Activated CD8-positive, alpha-beta T cell treated with anti-CD3 and anti-CD28 coated beads for 36 hours (primary cell): ENCODE measurements around the gene ARHGAP9. TPM values are rescaled to one million over a fixed set of nuclear protein-coding genes. Genes with fewer than 3 reads are reported as not detected.

ENCODE experiments used
- ATAC-seq: fragments of 200-7000 bp; cut with Tn5 transposase; one replicate; pipeline ENCODE4 v1.10.0; 2021; ENCODE audit warnings: mild to moderate bottlenecking, moderate library complexity
- CTCF ChIA-PET: fragments of 350-600 bp; sonication (Branson Sonifier 250); formaldehyde crosslinking; loops from one replicate; lab custom pipeline; 2021; ENCODE audit warnings: antibody characterized with exemption; lab: Charles Lee
- POLR2A ChIA-PET: fragments of 350-600 bp; sonication (Branson Sonifier 250); formaldehyde crosslinking; loops from one replicate; lab custom pipeline; 2021; ENCODE audit warnings: antibody characterized with exemption; lab: Charles Lee
- DNase-seq: peaks from one replicate; pipeline ENCODE4 v3.0.0-alpha.2; 2020
- H3K27ac Mint-ChIP-seq: one replicate; pipeline ENCODE4 v1.8.0; 2021; ENCODE audit warnings: mild to moderate bottlenecking, mixed read lengths
- H3K27me3 Mint-ChIP-seq: one replicate; pipeline ENCODE4 v1.8.0; 2021; ENCODE audit warnings: mixed read lengths
- H3K36me3 Mint-ChIP-seq: one replicate; pipeline ENCODE4 v1.8.0; 2021; ENCODE audit warnings: low read depth, mixed read lengths
- H3K4me1 Mint-ChIP-seq: one replicate; pipeline ENCODE4 v1.8.0; 2021; ENCODE audit warnings: low read depth, mixed read lengths
- H3K4me3 Mint-ChIP-seq: one replicate; pipeline ENCODE4 v1.8.0; 2021; ENCODE audit warnings: mild to moderate bottlenecking, moderate library complexity, mixed read lengths
- H3K9me3 Mint-ChIP-seq: one replicate; pipeline ENCODE4 v1.8.0; 2021; ENCODE audit warnings: mixed read lengths
- CTCF ChIP-seq: fragments of 200-600 bp; IDR thresholded peaks from one replicate; pipeline ENCODE4 v1.8.0; 2022; ENCODE audit warnings: antibody characterized with exemption, mild to moderate bottlenecking
- intact Hi-C: fragments of 100-400 bp; cut with micrococcal nuclease; formaldehyde crosslinking; loops from one replicate; pipeline ENCODE4 v1.10.0; 2022
- total RNA-seq, 2 experiments: library from RNA; stranded (reverse); gene quantifications; one replicate each; pipeline ENCODE4 v1.2.3, GENCODE V29; 2021

ARHGAP9 gene
- total RNA-seq, 2 experiments from 2014 or later = 125 to 128 TPM

- no peak for TF ChIP-seq CTCF
- ATAC-seq = no peak
- no peak for DNase-seq
- intact Hi-C loops = no loop called here
- Mint-ChIP-seq H3K36me3 (peaks cover 47% of the 10 kb centered on the region), H3K9me3 (no peaks in the 10 kb centered on the region), H3K4me1 (peaks cover 27% of the 10 kb centered on the region), H3K4me3 (no peak overlapping the region), H3K27ac (no peak overlapping the region), H3K27me3 (no peaks in the 10 kb centered on the region)
- CTCF ChIA-PET = interaction anchor here (1.0 to 1.9 kb wide), 4 partner anchors 9 to 232 kb away, joined by 3 to 11 read pairs (median 4); partner anchors contain the start of gene INHBE
- POLR2A ChIA-PET = interaction anchor here (1.0 to 1.6 kb wide), 5 partner anchors 9 to 48 kb away, joined by 3 to 8 read pairs (median 4); no protein-coding TSS in a partner anchor
These were observed 8.6 kb downstream of the ARHGAP9 start for GRCh38 chr12:57470970-57471656.

DNA sequence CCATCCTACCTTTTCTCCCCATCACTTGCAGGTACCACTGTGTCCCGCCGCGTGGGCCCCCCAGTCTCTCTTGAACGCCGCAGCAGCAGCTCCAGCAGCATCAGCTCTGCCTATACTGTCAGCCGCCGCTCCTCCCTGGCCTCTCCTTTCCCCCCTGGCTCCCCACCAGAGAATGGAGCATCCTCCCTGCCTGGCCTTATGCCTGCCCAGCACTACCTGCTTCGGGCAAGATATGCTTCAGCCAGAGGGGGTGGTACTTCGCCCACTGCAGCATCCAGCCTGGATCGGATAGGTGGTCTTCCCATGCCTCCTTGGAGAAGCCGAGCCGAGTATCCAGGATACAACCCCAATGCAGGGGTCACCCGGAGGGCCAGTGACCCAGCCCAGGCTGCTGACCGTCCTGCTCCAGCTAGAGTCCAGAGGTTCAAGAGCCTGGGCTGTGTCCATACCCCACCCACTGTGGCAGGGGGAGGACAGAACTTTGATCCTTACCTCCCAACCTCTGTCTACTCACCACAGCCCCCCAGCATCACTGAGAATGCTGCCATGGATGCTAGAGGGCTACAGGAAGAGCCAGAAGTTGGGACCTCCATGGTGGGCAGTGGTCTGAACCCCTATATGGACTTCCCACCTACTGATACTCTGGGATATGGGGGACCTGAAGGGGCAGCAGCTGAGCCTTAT is 9.2 kb downstream of the ARHGAP9 start:
- H3K9me3 Mint-ChIP-seq = no peaks in the 10 kb centered on the region
- peaks cover 27% of the 10 kb centered on the region for H3K4me1 Mint-ChIP-seq
- H3K27ac Mint-ChIP-seq = no peak overlapping the region
- ChIA-PET CTCF (interaction anchor here (1.3 to 2.2 kb wide), 4 partner anchors 8 to 231 kb away, joined by 3 to 11 read pairs (median 6); partner anchors contain the start of gene GLI1), POLR2A (interaction anchor here (0.6 to 1.5 kb wide), 3 partner anchors 10 to 48 kb away, joined by 3 to 4 read pairs (median 3); no protein-coding TSS in a partner anchor)
- peaks cover 42% of the 10 kb centered on the region for H3K36me3 Mint-ChIP-seq
- intact Hi-C loops = no loop called here
- no peak overlapping the region for H3K4me3 Mint-ChIP-seq
- DNase-seq = no peak
- H3K27me3 Mint-ChIP-seq = no peaks in the 10 kb centered on the region
- ATAC-seq = no peak
- TF ChIP-seq CTCF = no peak

- Mint-ChIP-seq H3K36me3 (peaks cover 38% of the 10 kb centered on the region), H3K9me3 (no peaks in the 10 kb centered on the region), H3K4me1 (peaks cover 22% of the 10 kb centered on the region), H3K27me3 (no peaks in the 10 kb centered on the region), H3K4me3 (no peak overlapping the region), H3K27ac (no peak overlapping the region)
- ATAC-seq (no peak), DNase-seq (no peak)
- intact Hi-C loops = no loop called here
- POLR2A ChIA-PET = interaction anchor here (0.6 to 1.5 kb wide), 4 partner anchors 9 to 11 kb away, joined by 3 to 4 read pairs (median 3); no protein-coding TSS in a partner anchor
- CTCF ChIA-PET = interaction anchor here (0.5 to 2.2 kb wide), 4 partner anchors 11 to 204 kb away, joined by 3 to 7 read pairs (median 4); partner anchors contain the start of gene GLI1
- TF ChIP-seq CTCF = no peak
These were observed 10.1 kb downstream of the ARHGAP9 start for GRCh38 chr12:57469296-57470164.

GRCh38 chr12:57467915-57468314 is 11.8 kb downstream of the ARHGAP9 start:
- no peaks in the 10 kb centered on the region for H3K9me3 Mint-ChIP-seq
- TF ChIP-seq CTCF = no peak
- no peak overlapping the region for H3K4me3 Mint-ChIP-seq
- H3K27me3 Mint-ChIP-seq = no peaks in the 10 kb centered on the region
- DNase-seq (no peak), ATAC-seq (no peak)
- H3K36me3 Mint-ChIP-seq = peaks cover 26% of the 10 kb centered on the region
- CTCF ChIA-PET = interaction anchor here (1.7 kb wide), 1 partner anchor 9 kb away, joined by 3 read pairs; no protein-coding TSS in a partner anchor
- peaks cover 21% of the 10 kb centered on the region for H3K4me1 Mint-ChIP-seq
- no peak overlapping the region for H3K27ac Mint-ChIP-seq
- POLR2A ChIA-PET = interaction anchor here (0.6 to 1.3 kb wide), 3 partner anchors 9 to 742 kb away, joined by 3 read pairs; no protein-coding TSS in a partner anchor
- intact Hi-C loops = no loop called here
